RPMI8226 (cell line): ENCODE data around the gene DDX19B.
"Not testable (repeated sequence)": the region's sequence is repeated elsewhere in the genome, so short reads cannot be mapped to it uniquely, and the experiment has no call there.

Experiments
- DNase-seq: peaks from one replicate; pipeline ENCODE4 v3.0.0-alpha.2; 2015

DDX19B gene

DNA sequence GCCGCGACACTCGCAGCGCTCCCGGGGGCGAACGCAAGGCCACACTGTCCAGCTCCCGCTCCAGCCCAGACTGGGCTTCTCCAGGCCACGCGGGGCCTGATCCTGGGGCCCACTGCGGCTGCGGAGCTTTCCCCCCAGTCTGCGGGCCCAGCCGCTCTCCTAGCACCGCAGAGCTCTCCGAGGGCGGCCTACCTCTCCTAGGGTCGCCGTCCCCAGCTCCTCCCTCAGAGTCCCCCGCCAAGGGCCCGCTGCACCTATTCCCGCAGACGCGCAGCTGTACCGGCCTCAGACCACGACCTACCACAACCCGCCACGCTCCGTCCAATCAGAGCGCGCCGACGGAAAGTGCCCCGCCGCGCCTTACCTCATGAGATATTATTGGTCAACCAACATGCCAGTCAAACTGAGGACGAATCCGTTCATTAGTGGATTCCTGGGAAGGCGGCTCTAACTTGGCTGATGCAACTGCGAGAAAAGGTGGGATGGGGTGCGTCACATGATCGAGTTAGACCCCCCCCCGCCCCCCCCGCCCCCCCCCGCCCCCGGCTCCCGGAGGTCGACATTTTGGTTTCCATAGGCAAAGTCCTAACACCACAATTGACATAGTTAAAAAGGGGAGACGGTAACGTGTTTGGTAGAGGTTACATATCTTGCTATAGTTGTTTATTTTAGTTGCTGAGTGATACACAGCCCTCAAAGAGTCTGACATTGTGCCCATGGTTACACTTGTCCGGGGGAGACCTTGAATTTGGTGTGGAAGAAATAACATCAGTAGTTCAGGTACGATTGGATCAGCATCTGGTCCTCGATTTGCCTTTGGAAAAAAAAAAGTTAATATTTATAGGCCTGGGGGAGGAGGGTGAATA is 9.5 kb upstream of the DDX19B start, which contains the start of gene AARS1:
Gene AARS1, minus strand, starts transcription at position 278 of the 866 bp plus-strand sequence. CDS start 6,743 bp downstream, outside the sequence.
- peak; percentile 100 for DNase-seq

DNA sequence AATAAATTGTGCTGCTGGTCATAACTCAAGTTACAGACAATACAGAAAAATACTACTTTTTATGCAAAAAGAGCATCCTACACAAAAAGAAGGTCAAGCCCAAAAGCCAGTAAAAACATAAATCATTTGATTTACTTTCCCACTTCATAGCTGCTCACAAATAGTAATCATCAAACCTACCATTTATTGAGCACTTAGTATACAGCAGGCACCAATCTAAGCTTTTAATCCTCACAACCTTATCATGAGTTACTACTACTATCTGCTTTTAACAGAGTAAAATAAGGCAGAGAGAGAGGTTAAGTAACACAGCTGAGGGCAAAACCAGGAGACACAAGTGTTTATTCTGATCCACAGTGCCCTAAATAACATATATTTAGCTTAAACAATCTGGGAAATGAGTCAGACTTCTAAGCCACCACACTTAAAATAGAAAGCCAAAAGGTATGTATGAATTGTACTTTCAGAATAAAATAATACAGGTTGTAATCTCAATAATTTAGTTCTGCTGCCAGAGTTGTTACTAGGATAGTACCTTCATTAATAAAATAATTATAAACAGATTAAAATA is 8.0 kb upstream of the DDX19B start:
- no peak for DNase-seq

- not testable (repeated sequence) for DNase-seq
Measured at GRCh38 chr16:70292148-70292547, 6.8 kb upstream of the DDX19B start.

GRCh38 chr16:70294385-70295025 is 4.5 kb upstream of the DDX19B start:
- no peak for DNase-seq

- DNase-seq = no peak
Measured at GRCh38 chr16:70295634-70296033, 3.4 kb upstream of the DDX19B start.

- no peak for DNase-seq
Measured at GRCh38 chr16:70301121-70301520, 2.1 kb downstream of the DDX19B start.

- DNase-seq = no peak
Measured at GRCh38 chr16:70302745-70303144, 3.8 kb downstream of the DDX19B start.

DNA sequence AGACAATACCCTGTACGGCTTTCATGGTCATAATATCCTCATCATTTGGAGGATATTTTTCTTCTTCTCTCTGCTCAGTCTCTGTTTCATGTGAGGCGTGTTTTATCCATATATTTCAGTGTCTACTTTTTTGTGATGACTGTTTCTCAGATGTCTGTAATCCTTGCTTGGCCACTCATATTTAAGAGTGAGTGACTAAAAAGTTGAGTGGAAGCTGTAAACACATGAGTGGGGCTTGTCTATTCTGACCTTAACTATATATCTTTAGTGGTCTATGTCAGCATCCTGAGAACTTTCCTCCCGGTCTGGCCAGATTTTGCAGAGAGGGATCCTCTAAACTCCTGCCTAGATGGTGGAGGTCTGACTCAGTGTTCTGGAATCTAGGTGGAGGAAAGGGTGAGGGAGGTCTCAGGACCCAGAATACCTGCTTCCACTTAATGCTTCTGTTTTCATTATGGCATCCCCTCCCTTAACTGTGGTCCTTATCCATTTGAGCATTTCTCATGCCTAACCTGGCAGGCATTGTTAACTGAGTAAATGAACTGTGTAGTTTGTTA is 6.0 kb downstream of the DDX19B start:
- DNase-seq = no peak

DNA sequence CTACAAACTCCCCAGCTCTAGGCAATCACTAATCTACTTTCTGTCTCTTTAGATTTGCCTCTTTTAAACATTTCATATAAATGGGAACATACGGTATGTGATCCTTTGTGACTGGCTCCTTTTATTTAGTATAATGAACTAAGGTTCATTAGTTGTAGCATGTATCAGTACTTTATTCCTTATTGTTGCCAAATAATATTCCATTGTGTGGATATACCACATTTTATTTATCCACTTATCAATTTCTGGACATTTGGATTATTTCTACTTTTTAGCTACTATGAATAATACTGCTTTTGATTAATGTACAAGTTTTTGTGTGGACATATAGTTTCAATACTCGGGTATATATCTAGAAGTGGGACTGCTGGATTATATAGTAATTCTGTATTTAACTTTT is 7.9 kb downstream of the DDX19B start:
- DNase-seq = no peak

DNA sequence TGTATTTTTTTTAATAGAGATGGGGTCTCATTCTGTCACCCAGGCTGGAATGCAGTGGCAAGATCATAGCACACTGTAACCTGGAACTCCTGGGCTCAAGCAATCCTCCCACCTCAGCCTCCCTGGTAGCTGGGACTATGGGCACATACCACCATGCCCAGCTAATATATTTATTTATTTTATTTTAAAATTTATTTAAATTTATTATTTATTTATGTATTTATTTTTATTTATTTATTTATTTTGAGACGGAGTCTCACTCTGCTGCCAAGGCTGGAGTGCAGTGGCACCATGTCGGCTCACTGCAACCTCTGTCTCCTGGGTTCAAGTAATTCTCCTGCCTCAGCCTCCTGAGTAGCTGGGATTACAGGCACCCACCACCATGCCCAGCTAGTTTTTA is 8.7 kb downstream of the DDX19B start:
- not testable (repeated sequence) for DNase-seq

- DNase-seq = no peak
Measured at GRCh38 chr16:70320121-70320520, 21.1 kb downstream of the DDX19B start.

DNA sequence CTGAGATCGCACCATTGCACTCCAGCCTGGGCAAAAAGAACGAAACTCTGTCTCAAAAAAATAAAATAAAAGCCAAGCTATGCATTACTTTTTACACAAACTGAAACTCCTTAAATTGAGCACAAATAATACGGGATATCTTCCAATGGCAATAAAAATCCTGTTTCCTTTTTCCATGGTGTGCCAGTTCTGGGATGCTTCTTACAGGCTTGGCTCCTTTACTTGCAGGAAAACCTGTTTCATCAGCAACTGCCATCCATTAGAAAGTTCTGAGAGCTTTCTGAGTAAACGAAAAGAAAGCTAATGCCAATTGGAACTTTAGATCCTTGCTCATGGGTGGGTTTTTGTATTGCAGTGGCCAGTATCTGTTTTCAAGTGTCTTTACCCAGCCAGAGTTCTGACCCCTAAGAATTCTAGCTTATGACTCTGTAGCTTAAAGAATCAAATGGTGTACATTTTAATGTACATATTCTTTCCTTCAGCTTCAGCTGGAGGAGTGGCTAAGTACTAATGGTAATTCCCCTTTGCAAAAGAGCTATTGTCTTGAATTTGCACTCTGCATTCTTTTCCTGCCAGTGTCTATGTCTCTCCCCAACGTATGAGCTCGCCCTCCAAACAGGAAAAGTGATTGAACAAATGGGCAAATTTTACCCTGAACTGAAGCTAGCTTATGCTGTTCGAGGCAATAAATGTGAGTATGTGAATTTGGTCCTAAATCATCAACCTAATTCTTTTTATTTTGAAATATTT is 26.2 kb downstream of the DDX19B start:
- no peak for DNase-seq

- no peak for DNase-seq
Measured at GRCh38 chr16:70331091-70331490, 32.1 kb downstream of the DDX19B start.

DNA sequence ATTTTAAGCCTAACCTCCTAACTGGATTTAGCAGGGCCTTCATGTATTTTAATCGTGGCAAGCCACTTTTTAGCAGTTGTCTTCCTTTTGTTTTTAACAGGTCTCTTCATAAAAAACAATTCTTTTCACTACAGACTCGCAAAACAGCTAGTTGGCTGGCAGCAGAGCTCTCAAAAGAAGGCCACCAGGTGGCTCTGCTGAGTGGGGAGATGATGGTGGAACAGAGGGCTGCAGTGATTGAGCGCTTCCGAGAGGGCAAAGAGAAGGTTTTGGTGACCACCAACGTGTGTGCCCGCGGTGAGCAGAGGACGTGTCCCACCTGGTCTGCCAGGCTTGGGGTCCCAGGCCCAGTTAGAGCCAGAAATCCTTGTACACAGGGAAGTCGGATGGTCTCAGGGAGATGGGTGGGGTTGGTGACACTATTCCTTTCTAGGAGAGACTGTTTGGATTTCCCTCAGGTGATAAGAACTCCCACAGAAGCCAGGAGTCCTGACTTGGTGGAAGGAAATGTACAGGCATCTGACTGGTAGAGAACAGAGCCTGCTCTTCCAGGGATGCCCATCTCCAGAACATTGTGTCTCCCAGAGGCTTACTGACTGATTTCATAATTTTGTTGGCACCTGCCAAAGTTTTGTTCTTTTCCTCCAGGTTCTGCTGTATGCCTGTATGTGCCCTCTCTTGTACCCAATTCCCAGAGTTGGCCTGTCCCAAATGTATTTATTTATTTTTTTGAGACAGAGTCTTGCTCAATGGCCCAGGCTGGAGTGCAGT is 32.8 kb downstream of the DDX19B start:
- DNase-seq = no peak

- DNase-seq = not testable (repeated sequence)
Measured at GRCh38 chr16:70332728-70333127, 33.7 kb downstream of the DDX19B start.

GRCh38 chr16:70337814-70338213 is 38.8 kb downstream of the DDX19B start:
- no peak for DNase-seq

GRCh38 chr16:70341600-70341999 is 42.6 kb downstream of the DDX19B start:
- DNase-seq = no peak

GRCh38 chr16:70342016-70342415 is 43.0 kb downstream of the DDX19B start:
- no peak for DNase-seq

- DNase-seq = no peak
Measured at GRCh38 chr16:70345840-70346239, 46.9 kb downstream of the DDX19B start.

DNA sequence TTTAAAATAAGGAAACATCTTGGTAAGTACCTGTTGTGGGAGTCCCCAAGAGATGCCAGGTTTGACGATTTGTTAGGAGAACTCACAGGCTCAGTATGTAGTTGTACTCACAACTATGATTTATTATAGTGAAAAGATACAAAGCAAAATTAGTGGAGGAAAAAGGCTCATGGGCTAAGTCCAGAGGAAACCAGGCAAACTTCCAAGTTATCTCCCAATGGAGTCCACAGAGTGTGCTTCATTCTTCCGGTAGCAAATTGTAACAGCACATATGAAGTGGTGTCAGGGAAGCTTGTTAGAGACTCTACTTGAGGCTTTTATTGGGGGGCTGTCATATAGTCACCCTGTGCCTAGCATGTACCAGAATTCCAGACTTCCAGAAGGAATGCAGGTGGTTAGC is 50.0 kb downstream of the DDX19B start:
- no peak for DNase-seq

- DNase-seq = no peak
Measured at GRCh38 chr16:70349783-70350182, 50.8 kb downstream of the DDX19B start.

GRCh38 chr16:70359552-70359951 is 60.6 kb downstream of the DDX19B start:
- DNase-seq = no peak
